KMS-11 (cell line): ENCODE data around the gene EXOC3L2.

Experiments
- H2AFZ ChIP-seq: fragments of 200-600 bp; sonication (generic); 2 replicates; pipeline ENCODE4 v1.6.1; 2016; ENCODE audit warnings: antibody characterized with exemption, mixed run types, low read depth
- H3K27ac ChIP-seq: fragments of 200-600 bp; sonication (generic); 2 replicates; pipeline ENCODE4 v1.6.1; 2016; ENCODE audit warnings: mild to moderate bottlenecking, mixed run types
- H3K27me3 ChIP-seq: fragments of 200-600 bp; sonication (generic); 2 replicates; pipeline ENCODE4 v1.6.1; 2017; ENCODE audit warnings: mild to moderate bottlenecking, low read depth, mixed run types, moderate library complexity; ENCODE audit not compliant: insufficient read depth
- H3K36me3 ChIP-seq: fragments of 200-600 bp; sonication (generic); 2 replicates; pipeline ENCODE4 v1.6.1; 2017; ENCODE audit warnings: mild to moderate bottlenecking, mixed run types; ENCODE audit not compliant: insufficient read depth
- H3K4me1 ChIP-seq: fragments of 200-600 bp; sonication (generic); 2 replicates; pipeline ENCODE4 v1.6.1; 2016; ENCODE audit warnings: mild to moderate bottlenecking, low read depth, mixed run types; ENCODE audit not compliant: poor library complexity, severe bottlenecking
- H3K4me2 ChIP-seq: fragments of 200-600 bp; sonication (generic); 2 replicates; pipeline ENCODE4 v1.7.0; 2016; ENCODE audit warnings: mild to moderate bottlenecking, mixed run types
- H3K4me3 ChIP-seq: fragments of 200-600 bp; sonication (generic); IDR thresholded peaks from 2 replicates; pipeline ENCODE4 v1.6.1; 2017; ENCODE audit warnings: low read depth, low read length, mixed read lengths; ENCODE audit not compliant: insufficient read depth
- H3K79me2 ChIP-seq: fragments of 200-600 bp; sonication (generic); 2 replicates; pipeline ENCODE4 v1.6.1; 2016; ENCODE audit warnings: low read depth, mixed run types; ENCODE audit not compliant: insufficient read depth
- H3K9ac ChIP-seq: fragments of 200-600 bp; sonication (generic); 2 replicates; pipeline ENCODE4 v1.6.1; 2016; ENCODE audit warnings: mild to moderate bottlenecking, mixed run types
- H4K20me1 ChIP-seq: fragments of 200-600 bp; sonication (generic); 2 replicates; pipeline ENCODE4 v1.6.1; 2016; ENCODE audit warnings: mild to moderate bottlenecking, mixed run types; ENCODE audit not compliant: insufficient read depth
- CTCF ChIP-seq: fragments of 200-600 bp; sonication (generic); conservative IDR thresholded peaks from 2 replicates; pipeline ENCODE4 v1.6.1; 2017; ENCODE audit warnings: low read depth, mild to moderate bottlenecking, antibody characterized with exemption, low read length, moderate library complexity, mixed read lengths

Gene EXOC3L2

DNA sequence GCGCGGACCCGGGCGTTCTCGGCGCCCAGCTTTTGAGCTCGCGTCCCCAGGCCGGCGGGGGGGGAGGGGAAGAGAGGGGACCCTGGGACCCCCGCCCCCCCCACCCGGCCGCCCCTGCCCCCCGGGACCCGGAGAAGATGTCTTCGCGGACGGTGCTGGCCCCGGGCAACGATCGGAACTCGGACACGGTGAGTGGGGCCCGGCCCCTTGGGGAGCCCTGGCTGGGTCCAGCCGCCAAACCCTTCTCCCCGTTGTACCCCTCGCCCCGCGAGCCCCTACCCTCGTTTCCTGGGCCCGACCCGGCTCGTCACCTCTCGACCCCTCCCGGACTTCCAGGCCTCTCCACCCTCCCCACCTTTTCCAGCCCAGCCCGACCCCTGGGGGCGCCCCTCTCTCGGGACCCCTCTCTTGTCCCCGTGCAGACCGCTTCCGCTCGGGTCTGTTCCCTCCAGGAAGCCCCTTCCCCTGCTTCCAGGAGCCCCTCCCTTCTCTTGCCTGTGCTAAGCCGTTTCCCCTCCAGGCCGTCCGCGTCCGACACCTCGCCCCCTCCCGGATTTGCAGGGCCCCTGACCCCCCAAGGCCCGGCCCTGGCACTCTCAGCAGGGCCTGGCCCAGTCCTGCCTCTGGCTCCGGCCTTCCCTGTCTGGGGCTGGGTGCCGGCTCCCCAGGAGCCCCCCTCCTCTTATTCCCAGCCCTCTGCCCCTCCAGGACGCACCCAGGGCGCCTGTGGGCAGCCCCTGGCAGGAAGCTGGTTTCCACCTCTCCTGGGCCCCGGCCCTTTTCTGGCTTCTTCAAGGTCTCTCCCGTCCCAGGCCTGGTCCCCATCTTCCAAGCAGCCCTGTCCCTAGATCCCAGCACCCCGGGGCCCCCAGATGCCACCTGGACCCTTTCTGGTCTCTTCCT lies 6.5 kb upstream of the EXOC3L2 start:
- Histone ChIP-seq H3K9ac (peak overlapping the region; percentile 50; the same call in 1 of the 2 replicates), H3K79me2 (peaks cover 10% of the 10 kb centered on the region; the same call in 1 of the 2 replicates), H3K4me2 (peak overlapping the region; percentile 94), H2AFZ (no peak overlapping the region; the same call in 1 of the 2 replicates), H3K4me3 (no peak overlapping the region), H3K36me3 (no peaks in the 10 kb centered on the region), H3K27me3 (peaks cover 5% of the 10 kb centered on the region; the same call in 1 of the 2 replicates), H3K27ac (no peak overlapping the region), H3K4me1 (peaks cover 47% of the 10 kb centered on the region), H4K20me1 (no peaks in the 10 kb centered on the region)
- no peak for TF ChIP-seq CTCF

DNA sequence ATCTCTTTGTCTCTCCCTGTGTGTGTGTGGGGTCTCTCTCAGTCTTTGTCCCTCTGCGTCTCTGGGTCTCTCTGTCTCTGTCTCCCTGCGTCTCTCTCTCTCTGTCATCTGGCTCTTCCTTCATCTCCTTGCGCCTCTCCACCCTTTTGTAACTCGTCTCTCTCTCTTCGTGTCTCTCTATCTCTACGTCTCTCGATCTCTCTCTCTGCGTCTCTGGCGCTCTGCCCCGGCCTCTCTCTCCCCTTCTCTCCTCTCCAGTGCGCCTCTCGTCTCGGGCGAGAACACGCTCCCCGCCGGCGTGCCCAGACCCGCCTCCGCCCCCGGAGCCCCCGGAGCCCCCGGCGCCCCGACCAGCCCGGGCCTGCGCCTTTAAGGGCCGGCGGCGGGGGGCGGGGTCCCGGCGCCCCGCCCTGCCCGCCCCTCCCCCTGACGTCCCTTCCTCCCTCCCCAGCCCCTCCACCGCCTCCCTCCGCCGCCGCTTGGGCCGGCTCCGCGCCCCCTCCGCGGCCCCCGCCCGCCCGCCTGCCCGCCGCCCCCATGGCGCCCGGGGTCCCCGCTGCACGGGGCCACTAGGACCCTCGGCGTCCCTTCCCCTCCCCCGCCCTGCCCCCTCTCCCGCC lies 5.7 kb upstream of the EXOC3L2 start, which contains the start of gene MARK4:
MARK4 (plus strand) TSS at position 440 of the 620 bp plus-strand sequence. CDS start 318 bp downstream, outside the sequence.
- Histone ChIP-seq H3K4me1 (peaks cover 47% of the 10 kb centered on the region), H4K20me1 (no peaks in the 10 kb centered on the region)

GRCh38 chr19:45250216-45250831 lies 5.1 kb upstream of the EXOC3L2 start:
- Histone ChIP-seq H2AFZ (peak overlapping the region; percentile 98), H3K27me3 (peaks cover 5% of the 10 kb centered on the region; the same call in 1 of the 2 replicates), H3K4me1 (peaks cover 47% of the 10 kb centered on the region), H3K4me2 (peak overlapping the region; percentile 97), H3K27ac (no peak overlapping the region), H3K9ac (no peak overlapping the region; the same call in 1 of the 2 replicates), H4K20me1 (no peaks in the 10 kb centered on the region), H3K36me3 (no peaks in the 10 kb centered on the region), H3K4me3 (no peak overlapping the region), H3K79me2 (peaks cover 10% of the 10 kb centered on the region; the same call in 1 of the 2 replicates)
- no peak for TF ChIP-seq CTCF

More for the DNA sequence above, 5.7 kb upstream of the EXOC3L2 start, which contains the start of gene MARK4:
- no peak for TF ChIP-seq CTCF
- H3K4me3 ChIP-seq: no peak within 1 kb of the TSS
- no peaks in the 10 kb centered on the region for H3K36me3 ChIP-seq
- no peak within 1 kb of the TSS for H3K27ac ChIP-seq
- peak within 1 kb of the TSS; percentile 50; the same call in 1 of the 2 replicates for H3K9ac ChIP-seq
- H3K4me2 ChIP-seq: peak within 1 kb of the TSS; percentile 97
- H3K79me2 ChIP-seq: peaks cover 10% of the 10 kb centered on the region; the same call in 1 of the 2 replicates
- H3K27me3 ChIP-seq: peaks cover 5% of the 10 kb centered on the region; the same call in 1 of the 2 replicates
- peak within 1 kb of the TSS; percentile 98 for H2AFZ ChIP-seq

- H3K79me2 ChIP-seq: peaks cover 6% of the 10 kb centered on the region; the same call in 1 of the 2 replicates
- peaks cover 47% of the 10 kb centered on the region for H3K4me1 ChIP-seq
- no peaks in the 10 kb centered on the region for H3K36me3 ChIP-seq
- H3K9ac ChIP-seq: no peak overlapping the region
- H3K4me2 ChIP-seq: peak overlapping the region; percentile 97; the same call in 1 of the 2 replicates
- peaks cover 5% of the 10 kb centered on the region; the same call in 1 of the 2 replicates for H3K27me3 ChIP-seq
- TF ChIP-seq CTCF: no peak
- H3K27ac ChIP-seq: no peak overlapping the region
- H3K4me3 ChIP-seq: no peak overlapping the region
- no peaks in the 10 kb centered on the region for H4K20me1 ChIP-seq
- no peak overlapping the region; the same call in 1 of the 2 replicates for H2AFZ ChIP-seq
These were observed 4.2 kb upstream of the EXOC3L2 start for GRCh38 chr19:45249261-45250033.
